Neuronal stem cell (in vitro differentiated cells): ENCODE results near the gene HOXB3.

Source experiments
- DNase-seq: peaks from one replicate; pipeline ENCODE4 v3.0.0-alpha.2; 2013; ENCODE audit warnings: low spot score
- H2AFZ ChIP-seq: one replicate; pipeline ENCODE4 v1.6.1; 2013; ENCODE audit warnings: mild to moderate bottlenecking, low read length, inconsistent platforms
- H2AK5ac ChIP-seq: 2 replicates; pipeline ENCODE4 v1.6.1; 2013; ENCODE audit warnings: low read depth, mild to moderate bottlenecking, inconsistent platforms, low read length, moderate library complexity, mixed read lengths
- H2BK120ac ChIP-seq: 2 replicates; pipeline ENCODE4 v1.6.1; 2013; ENCODE audit warnings: low read depth, mild to moderate bottlenecking, inconsistent platforms, low read length, moderate library complexity, mixed read lengths
- H2BK12ac ChIP-seq: one replicate; pipeline ENCODE4 v1.6.1; 2013; ENCODE audit warnings: low read length, inconsistent platforms
- H2BK15ac ChIP-seq: 2 replicates; pipeline ENCODE4 v1.6.1; 2013; ENCODE audit warnings: mild to moderate bottlenecking, low read length, inconsistent platforms, mixed read lengths
- H2BK5ac ChIP-seq: one replicate; pipeline ENCODE4 v1.6.1; 2013; ENCODE audit warnings: inconsistent platforms, mild to moderate bottlenecking, low read length, moderate library complexity
- H3K14ac ChIP-seq: one replicate; pipeline ENCODE4 v1.6.1; 2013; ENCODE audit warnings: low read length, inconsistent platforms
- H3K18ac ChIP-seq: 2 replicates; pipeline ENCODE4 v1.6.1; 2013; ENCODE audit warnings: low read length, inconsistent platforms
- H3K23ac ChIP-seq: 2 replicates; pipeline ENCODE4 v1.6.1; 2013; ENCODE audit warnings: low read depth, mild to moderate bottlenecking, mixed read lengths, low read length, inconsistent platforms; ENCODE audit not compliant: poor library complexity
- H3K27ac ChIP-seq: replicated peaks from 3 replicates; pipeline ENCODE4 v1.5.1; 2013; ENCODE audit warnings: low read length, inconsistent platforms
- H3K27me3 ChIP-seq, 3 experiments: 2 replicates each; pipeline ENCODE4 v1.6.1; 2013; ENCODE audit warnings: low read length in 3 of 3, mild to moderate bottlenecking in 2 of 3, inconsistent platforms in 1 of 3, low read depth in 1 of 3, mixed read lengths in 1 of 3, moderate library complexity in 1 of 3; ENCODE audit not compliant: control insufficient read depth in 3 of 3, insufficient read depth in 3 of 3
- H3K36me3 ChIP-seq, 2 donors: replicated peaks in 1 of 2; 2 replicates each; pipeline ENCODE4 v1.6.1; 2013; ENCODE audit warnings: low read length in 2 of 2; ENCODE audit not compliant: control insufficient read depth in 2 of 2, insufficient read depth in 2 of 2
- H3K4ac ChIP-seq: 2 replicates; pipeline ENCODE4 v1.6.1; 2013; ENCODE audit warnings: inconsistent platforms, mild to moderate bottlenecking, low read length, moderate library complexity
- H3K4me1 ChIP-seq, 2 donors: 1 replicate in 1 of 2; 2 replicates in 1 of 2; pipeline ENCODE4 v1.6.1; 2013; ENCODE audit warnings: low read length in 2 of 2, low read depth in 1 of 2; ENCODE audit not compliant: control insufficient read depth in 2 of 2, insufficient read depth in 1 of 2
- H3K4me2 ChIP-seq: one replicate; pipeline ENCODE4 v1.6.1; 2013; ENCODE audit warnings: mild to moderate bottlenecking, low read length, inconsistent platforms; ENCODE audit not compliant: insufficient read depth, poor library complexity, severe bottlenecking
- H3K4me3 ChIP-seq, 2 donors: 2 replicates each; pipeline ENCODE4 v1.5.1; 2013; ENCODE audit warnings: low read length in 2 of 2, mild to moderate bottlenecking in 2 of 2, inconsistent platforms in 1 of 2, moderate library complexity in 1 of 2
- H3K79me1 ChIP-seq: one replicate; pipeline ENCODE4 v1.6.1; 2013; ENCODE audit warnings: low read depth, mild to moderate bottlenecking, inconsistent platforms, low read length, moderate library complexity
- H3K9ac ChIP-seq: one replicate; pipeline ENCODE4 v1.6.1; 2013; ENCODE audit warnings: mild to moderate bottlenecking, low read depth, low read length, inconsistent platforms; ENCODE audit not compliant: poor library complexity
- H3K9me3 ChIP-seq, 2 donors: replicated peaks in 1 of 2; 2 replicates each; pipeline versions ENCODE3 to v1.6.1; 2013; ENCODE audit warnings: low read length in 2 of 2, mild to moderate bottlenecking in 2 of 2, inconsistent platforms in 1 of 2, low read depth in 1 of 2, mixed read lengths in 1 of 2, moderate library complexity in 1 of 2; ENCODE audit not compliant: control insufficient read depth in 2 of 2, insufficient read depth in 1 of 2
- H4K8ac ChIP-seq: one replicate; pipeline ENCODE4 v1.6.1; 2013; ENCODE audit warnings: low read depth, mild to moderate bottlenecking, inconsistent platforms, low read length, moderate library complexity
- H4K91ac ChIP-seq: one replicate; pipeline ENCODE4 v1.6.1; 2013; ENCODE audit warnings: low read length, low read depth, mild to moderate bottlenecking, inconsistent platforms; ENCODE audit not compliant: poor library complexity
- WGBS, 2 donors: extraction: QIAGEN DNeasy Blood & Tissue Kit; methylation state at CpG; one replicate each; pipeline ENCODE4 v1.1.7; 2013; ENCODE audit warnings: missing lambda C conversion rate in 2 of 2, mixed read lengths in 1 of 2; ENCODE audit not compliant: insufficient read length in 2 of 2, insufficient replicate concordance in 1 of 2; ENCODE audit errors: extremely low coverage in 2 of 2; 5-methylcytosine and 5-hydroxymethylcytosine counted together

Gene HOXB3

DNA sequence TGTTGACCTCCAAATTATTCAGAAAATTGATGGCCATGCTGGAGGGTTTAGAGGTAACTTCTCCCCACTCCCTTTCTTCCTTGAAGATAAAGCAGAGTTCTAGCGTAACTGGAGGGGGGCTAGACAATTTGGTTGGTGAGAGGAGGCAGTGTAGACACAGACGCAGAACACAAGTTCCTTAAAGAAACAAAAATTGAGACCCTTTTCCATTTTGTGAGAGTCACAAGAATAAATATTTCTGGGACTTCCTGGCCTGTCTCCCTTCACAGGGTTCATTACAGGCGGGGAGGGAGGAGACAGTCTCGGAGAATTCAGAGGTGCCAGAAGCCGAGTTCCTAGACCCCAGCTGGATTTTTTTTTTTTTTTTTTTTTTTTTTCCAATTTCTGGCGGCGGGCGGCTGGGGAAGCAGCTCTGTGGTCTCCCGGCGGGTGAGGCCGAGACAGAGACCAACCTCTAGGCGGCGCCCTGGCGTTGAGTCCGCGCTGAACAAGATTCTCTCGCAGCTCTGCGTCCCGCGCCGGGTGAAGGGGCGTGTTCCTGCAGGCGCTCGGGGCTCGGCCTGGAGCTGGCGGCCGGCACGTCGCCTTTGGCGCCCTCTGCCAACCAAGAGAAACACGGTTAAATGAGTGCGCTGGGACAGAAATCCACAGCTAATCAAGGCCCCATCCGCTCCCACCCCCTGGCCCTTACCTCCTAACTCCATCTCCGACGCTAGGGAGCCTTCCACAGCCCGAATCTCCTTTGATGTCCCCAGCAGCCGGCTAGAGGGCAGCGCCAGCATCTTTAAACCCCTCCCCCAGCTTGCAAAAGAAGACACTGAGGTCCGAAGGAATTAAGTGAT is 46.4 kb upstream of the HOXB3 start:
- Histone ChIP-seq H3K18ac (peak overlapping the region; percentile 33), H2BK5ac (no peak overlapping the region), H2BK12ac (no peak overlapping the region), H4K8ac (no peak overlapping the region), H3K4ac (no peak overlapping the region), H3K14ac (no peak overlapping the region), H3K36me3 (no peaks in the 10 kb centered on the region), H3K4me1 (no peaks in the 10 kb centered on the region), H3K4me2 (no peak overlapping the region), H3K9me3 (no peaks in the 10 kb centered on the region), H3K27ac (no peak overlapping the region), H3K9ac (no peak overlapping the region), H3K4me3 (no peak overlapping the region), H2AK5ac (no peak overlapping the region), H2AFZ (peak overlapping the region; percentile 69), H3K27me3 (peaks cover 54 to 100% (median 98%) of the 10 kb centered on the region in 3 experiments), H2BK120ac (no peak overlapping the region), H3K23ac (peak overlapping the region; percentile 33), H4K91ac (no peak overlapping the region), H3K79me1 (no peaks in the 10 kb centered on the region), H2BK15ac (no peak overlapping the region)
- WGBS, 2 donors = no CpG with 5 or more reads among the region's 39 CpGs
- peak; percentile 90 for DNase-seq

DNA sequence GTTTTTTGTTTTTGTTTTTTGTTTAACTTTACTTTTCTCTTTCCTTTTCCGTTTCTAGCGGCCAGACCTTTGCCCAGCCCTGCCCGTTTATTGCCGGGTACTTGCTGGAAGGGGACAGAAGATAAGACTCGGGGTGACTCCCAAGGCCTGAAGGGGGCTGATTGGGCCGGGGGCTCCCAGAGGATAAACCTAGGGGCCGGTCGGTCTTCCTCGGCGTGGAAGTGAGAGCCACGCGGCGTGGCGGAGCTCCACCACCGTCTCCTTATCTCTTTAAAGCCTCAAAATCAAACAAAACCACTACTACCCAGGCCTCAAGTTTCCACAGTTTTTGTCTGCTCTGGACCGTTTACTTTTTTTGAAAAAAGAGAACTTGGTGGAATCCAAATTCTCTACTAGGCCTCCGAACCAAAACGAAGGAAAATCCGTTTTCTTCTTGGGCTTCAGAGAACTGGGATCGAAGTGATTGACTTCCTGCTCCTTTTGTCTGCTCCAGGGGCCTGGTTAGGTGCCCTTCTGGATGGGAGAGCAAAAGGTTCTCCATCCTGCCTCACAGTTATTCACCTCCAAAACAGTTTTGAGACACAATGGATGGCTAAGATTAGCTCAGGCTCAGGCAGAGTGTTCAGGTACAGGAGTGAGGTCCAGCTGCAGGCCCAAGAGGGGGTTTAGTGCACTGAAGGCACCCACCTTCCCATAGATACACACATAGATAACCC is 44.6 kb upstream of the HOXB3 start:
- DNase-seq = no peak
- no peak overlapping the region for H3K27ac ChIP-seq
- no peaks in the 10 kb centered on the region for H3K4me1 ChIP-seq
- H3K23ac ChIP-seq = no peak overlapping the region
- no peak overlapping the region for H3K4me3 ChIP-seq
- H3K4ac ChIP-seq = no peak overlapping the region
- H2BK5ac ChIP-seq = no peak overlapping the region
- no peaks in the 10 kb centered on the region for H3K79me1 ChIP-seq
- H2AFZ ChIP-seq = no peak overlapping the region
- no peaks in the 10 kb centered on the region for H3K9me3 ChIP-seq
- H3K4me2 ChIP-seq = no peak overlapping the region
- peaks cover 46 to 100% (median 98%) of the 10 kb centered on the region in 3 experiments for H3K27me3 ChIP-seq
- no peak overlapping the region for H3K9ac ChIP-seq
- no peak overlapping the region for H3K18ac ChIP-seq
- no peak overlapping the region for H4K8ac ChIP-seq
- H2BK120ac ChIP-seq = no peak overlapping the region
- no peak overlapping the region for H2BK15ac ChIP-seq
- no peak overlapping the region for H2AK5ac ChIP-seq
- no peak overlapping the region for H4K91ac ChIP-seq
- no CpG with 5 or more reads among the region's 20 CpGs for WGBS, 2 donors
- no peak overlapping the region for H3K14ac ChIP-seq
- H2BK12ac ChIP-seq = no peak overlapping the region
- no peaks in the 10 kb centered on the region for H3K36me3 ChIP-seq

DNA sequence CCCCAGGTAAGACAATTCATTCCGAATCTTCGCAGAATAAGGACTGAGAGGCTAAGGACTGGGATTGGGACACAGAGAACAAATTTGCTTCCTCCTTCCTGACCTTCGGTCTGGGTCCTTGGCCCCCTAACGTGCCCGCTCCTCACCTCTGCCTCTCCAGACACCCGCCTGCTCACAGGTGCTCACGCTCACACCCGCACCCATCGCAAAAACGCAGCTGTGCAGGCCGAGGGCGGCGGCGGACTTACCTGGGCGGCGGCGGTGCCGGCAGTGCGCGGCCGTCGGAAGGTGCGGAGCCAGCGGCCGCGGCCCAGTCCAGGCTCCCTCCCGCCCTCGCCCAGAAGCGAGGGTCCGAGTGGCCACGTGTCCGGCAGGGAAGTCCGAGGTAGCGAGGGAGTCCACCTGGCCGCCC is 43.2 kb upstream of the HOXB3 start:
- H2AFZ ChIP-seq = peak overlapping the region; percentile 9
- H3K23ac ChIP-seq = no peak overlapping the region
- no peak overlapping the region for H4K8ac ChIP-seq
- H2AK5ac ChIP-seq = no peak overlapping the region
- H3K9ac ChIP-seq = no peak overlapping the region
- no peak overlapping the region for H3K18ac ChIP-seq
- H2BK15ac ChIP-seq = no peak overlapping the region
- H3K4me3 ChIP-seq = no peak overlapping the region
- no peak overlapping the region for H3K4ac ChIP-seq
- H3K27me3 ChIP-seq = peaks cover 45 to 100% (median 97%) of the 10 kb centered on the region in 3 experiments
- no peak overlapping the region for H2BK5ac ChIP-seq
- DNase-seq = no peak
- no peak overlapping the region for H3K4me2 ChIP-seq
- H3K14ac ChIP-seq = no peak overlapping the region
- no peaks in the 10 kb centered on the region for H3K9me3 ChIP-seq
- no peaks in the 10 kb centered on the region for H3K36me3 ChIP-seq
- no peak overlapping the region for H3K27ac ChIP-seq
- no peak overlapping the region for H2BK12ac ChIP-seq
- no CpG with 5 or more reads among the region's 35 CpGs for WGBS, 2 donors
- H2BK120ac ChIP-seq = no peak overlapping the region
- no peaks in the 10 kb centered on the region for H3K79me1 ChIP-seq
- H4K91ac ChIP-seq = no peak overlapping the region
- no peaks in the 10 kb centered on the region for H3K4me1 ChIP-seq

DNA sequence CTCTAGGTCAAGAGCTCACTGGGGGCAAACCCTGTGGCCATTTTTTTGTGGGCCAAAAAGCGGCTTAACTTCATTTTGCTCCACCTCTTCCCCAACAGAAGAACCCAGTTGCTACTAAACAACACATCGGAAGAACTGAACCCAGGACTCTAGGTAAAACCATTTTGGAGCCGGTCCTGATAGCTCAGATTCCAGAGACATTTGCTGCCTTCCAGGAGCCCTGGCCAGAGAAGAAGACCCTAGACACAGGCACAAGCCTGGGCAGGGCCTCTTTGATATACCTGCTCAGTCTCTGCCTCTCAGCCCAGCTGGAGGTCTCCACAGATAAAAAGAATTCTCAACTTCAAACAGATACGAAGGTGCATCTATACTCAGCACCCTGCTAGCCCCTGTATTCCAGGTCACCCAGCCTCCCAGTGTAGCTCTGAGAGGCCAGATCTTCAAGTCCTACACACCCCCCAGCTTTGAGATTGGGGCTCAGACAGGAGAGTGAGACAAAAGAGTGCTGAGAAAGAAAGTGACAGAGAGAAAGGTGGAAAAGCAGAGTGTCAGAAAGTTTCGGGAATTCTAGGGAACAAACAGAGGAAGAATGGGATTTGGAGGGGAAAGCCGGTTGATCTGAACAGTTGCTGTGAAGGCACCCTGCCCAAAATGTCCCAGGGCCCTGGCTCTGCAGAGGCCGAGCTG is 42.7 kb upstream of the HOXB3 start:
- Histone ChIP-seq H2BK12ac (no peak overlapping the region), H3K9me3 (no peaks in the 10 kb centered on the region), H4K8ac (no peak overlapping the region), H3K18ac (no peak overlapping the region), H3K36me3 (no peaks in the 10 kb centered on the region), H2BK5ac (no peak overlapping the region), H3K79me1 (no peaks in the 10 kb centered on the region), H2AK5ac (no peak overlapping the region), H3K4me2 (no peak overlapping the region), H4K91ac (no peak overlapping the region), H3K4me1 (no peaks in the 10 kb centered on the region), H3K9ac (no peak overlapping the region), H2BK15ac (no peak overlapping the region), H3K23ac (no peak overlapping the region), H3K4ac (no peak overlapping the region), H3K4me3 (no peak overlapping the region), H3K14ac (no peak overlapping the region), H3K27ac (no peak overlapping the region), H2BK120ac (no peak overlapping the region), H3K27me3 (peaks cover 42 to 100% (median 97%) of the 10 kb centered on the region in 3 experiments), H2AFZ (no peak overlapping the region)
- no CpG with 5 or more reads among the region's 7 CpGs for WGBS, 2 donors
- DNase-seq = no peak
